ENCODE measurements around the gene CCDC85A.

The CCDC85A gene

DNA sequence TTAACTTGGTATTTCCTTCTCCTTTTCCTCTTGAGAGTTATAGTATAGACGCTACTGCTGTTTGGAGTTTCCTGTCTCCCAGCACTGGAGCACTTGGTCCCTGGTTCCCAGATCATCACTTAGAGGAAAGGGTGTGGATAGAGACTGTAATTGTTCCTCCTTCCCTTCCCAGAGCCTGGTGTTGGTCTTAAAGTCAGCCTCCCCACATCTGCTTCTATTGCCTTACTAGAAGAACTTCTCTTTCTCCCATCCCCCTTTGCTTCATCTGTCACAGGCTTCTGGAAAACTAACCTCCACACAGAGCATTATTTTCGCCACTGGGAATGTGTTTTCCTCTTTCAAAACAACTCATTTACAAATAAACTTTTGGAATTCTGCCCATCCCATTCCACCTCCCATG is 131.0 kb downstream of the CCDC85A start:
- no peak for DNase-seq

DNA sequence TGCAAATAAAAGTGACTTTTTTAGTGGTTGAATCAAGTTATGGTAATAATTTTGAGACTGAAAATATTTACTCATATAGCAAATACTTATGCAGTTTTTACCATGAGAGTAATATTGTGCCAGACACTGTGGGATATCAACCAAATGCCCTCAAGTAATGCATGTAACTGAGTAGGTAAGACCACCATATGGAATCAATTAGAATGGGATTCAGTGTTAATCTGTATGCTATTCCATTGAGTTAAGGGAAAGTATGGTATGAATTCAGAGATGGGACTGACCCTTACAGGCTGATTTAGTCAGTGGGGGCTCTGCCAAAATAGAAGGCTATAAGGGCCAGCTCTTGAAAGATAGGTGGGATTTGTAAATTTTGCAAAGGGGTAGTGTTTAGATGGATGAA is 131.6 kb downstream of the CCDC85A start:
- DNase-seq = no peak

DNA sequence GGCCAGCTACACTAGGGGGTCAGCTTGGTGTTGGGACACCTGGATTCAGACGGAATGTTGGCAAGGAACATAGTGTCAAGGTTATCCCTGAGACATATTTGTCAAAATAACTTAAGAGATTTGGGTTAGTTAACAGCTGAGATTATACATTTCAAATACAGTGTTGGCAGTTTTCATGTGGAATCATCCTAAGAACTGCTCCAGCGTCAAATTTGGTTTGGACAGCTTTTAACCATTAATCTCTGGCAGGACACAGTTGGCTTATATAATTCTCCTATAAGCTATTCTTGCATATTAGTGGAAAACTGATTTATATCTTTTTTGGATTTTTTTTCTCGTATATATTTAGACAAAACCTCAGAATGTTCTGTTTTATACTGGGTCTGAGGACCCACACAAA is 132.2 kb downstream of the CCDC85A start:
- DNase-seq = no peak

DNA sequence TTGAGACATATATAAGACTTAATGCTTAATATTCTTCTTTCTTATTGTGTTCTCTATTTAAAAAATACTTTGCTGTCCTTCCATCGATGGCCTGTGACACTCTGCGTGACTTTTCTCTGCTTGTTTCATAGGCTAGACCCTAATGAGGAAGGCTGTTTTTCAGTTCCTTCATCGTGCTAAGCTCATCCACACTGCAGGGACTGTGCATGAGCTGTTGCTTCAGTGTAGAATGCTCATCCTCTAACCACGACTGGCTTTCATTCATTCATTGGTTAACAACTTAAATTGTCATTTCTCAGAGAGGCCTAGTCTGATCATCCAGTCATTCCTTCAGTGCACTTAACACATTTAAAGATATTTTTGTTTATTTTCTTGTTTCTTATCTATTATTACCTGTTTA is 134.4 kb downstream of the CCDC85A start:
- DNase-seq = no peak

DNA sequence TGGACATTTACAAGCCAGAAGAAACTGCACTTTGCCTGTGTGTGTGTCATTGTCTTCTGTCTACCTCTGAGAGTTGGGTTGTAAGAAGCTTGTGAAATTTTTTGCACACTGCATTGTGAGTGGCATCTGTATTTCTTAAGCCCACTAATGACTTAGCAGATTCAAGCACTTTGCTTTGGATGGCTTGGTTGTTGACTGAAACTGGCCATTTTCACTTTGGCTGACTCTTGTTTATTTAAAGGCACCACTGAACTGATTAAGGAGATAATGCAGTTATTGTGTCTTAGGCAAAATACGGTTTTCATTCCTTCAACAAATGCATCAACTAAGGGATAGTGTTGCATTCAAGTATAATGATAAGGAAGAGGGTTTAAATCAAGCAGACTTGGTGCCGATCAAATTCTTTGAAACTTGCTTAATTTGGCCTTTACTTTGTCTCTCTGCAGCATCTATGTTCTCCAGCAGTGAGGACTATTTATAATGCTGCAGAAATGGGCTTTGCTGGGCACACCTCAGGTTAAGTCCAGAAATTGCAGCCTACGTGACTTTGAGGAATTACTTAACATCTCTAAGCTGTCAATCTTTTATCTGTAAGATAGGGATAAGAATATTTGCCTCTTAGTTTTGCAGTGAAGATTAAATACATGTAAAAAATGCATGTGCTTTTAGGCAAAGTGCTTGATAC is 142.0 kb downstream of the CCDC85A start:
- no peak for DNase-seq

DNA sequence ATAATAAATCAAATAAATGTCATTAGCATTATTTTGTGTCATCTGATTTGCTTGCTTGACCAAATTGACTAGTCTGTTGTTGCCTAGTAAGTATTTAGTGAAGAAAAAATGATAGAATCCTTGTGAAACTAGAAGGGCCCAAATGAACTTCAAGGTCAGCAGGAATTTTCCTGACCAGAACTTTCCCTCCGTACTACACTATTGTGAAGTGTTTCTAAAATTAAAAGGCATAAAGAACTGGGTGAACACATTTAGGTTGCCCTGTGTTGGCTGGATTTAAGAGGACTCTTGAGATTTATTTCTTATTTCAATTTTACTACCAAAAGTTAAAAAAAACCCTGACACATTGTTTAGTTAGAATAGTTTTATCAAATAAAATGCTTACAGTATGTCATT is 142.6 kb downstream of the CCDC85A start:
- DNase-seq = no peak

DNA sequence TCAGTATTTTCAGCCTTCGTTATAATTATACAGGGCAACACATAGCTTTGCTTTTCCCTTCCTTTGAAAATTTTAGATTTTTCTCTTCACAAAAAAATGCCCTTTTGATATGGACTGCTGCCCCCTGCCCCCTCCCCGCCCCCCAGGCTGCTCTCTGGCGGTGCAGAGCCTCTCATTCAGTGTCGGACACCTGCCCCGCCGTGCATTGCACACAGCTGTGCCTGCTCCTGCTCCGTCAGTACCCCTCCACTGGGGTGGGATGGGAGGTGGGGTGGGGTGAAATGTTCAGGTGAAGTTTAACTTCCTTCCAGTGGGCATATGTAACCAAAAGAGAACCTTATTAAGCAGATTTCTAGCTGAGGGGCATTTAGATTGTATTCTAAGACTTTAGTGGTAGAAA is 148.0 kb downstream of the CCDC85A start:
- DNase-seq = no peak

DNA sequence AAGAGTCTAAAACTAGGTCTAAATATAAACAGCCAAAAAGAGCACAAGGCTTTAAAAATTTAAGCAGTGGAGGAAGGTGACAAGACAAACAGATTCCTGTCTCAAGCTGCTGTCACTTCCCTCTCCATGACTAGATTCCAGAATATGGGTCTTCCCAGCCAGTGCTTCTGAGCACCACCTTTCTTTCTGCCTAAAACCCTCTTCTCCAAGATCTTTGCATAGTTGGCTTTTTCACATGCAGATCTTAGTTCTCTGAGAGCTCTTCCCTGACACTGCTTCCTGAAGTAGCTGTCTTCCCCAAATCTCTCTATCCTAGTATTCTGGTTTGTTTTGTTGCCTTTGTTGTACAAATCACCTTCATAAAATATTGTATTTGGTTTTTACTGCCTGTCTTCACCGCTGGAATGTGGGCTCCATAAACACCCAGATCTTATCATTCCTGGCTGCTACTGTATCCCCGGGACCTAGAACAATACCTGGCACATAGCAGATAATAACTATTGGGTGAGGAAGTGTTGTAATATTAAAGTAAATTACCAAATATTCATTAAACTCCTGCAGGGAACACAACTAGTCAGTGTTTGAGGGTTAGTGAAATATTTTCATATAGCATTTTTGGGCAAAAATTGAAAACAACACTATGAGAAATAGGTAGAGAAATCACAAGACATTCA is 150.2 kb downstream of the CCDC85A start:
- no peak for DNase-seq

DNA sequence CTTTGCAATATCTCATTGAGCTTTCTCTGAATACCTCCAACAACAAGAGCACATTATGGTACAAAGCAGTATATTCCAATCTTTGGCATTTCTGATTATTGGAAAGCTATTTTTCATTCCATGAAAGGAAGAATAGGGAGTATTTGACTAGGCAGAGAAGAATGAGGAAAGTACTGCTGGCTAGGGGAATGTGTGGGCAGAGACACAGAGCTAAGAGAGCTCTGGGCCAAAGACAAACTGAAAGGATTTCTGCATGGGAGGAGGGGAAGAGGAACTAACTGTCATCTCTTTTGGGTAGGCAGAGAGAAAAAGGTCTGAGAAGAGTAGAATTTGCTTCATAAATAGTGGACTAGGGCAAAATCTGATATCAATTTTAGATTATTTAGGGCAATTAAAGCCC is 150.8 kb downstream of the CCDC85A start:
- no peak for DNase-seq

DNA sequence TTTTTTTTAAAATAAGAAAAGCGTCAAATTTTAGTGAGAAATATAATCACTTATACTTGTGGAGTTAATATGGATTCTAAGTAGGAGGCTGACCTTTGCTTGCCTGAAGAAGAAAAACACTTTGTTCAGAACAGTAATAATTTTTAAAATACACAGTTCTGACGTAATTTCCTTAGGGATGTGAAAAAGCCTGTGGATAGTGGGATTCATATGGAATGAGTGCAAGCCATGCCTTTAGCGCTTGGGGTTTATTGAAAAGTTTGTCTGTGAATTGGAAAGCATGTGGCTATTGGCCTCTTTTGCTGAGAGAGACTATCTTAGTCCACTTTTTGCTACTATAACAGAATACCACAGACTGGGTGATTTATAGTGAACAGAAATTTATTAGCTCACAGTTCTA is 151.3 kb downstream of the CCDC85A start:
- no peak for DNase-seq

DNA sequence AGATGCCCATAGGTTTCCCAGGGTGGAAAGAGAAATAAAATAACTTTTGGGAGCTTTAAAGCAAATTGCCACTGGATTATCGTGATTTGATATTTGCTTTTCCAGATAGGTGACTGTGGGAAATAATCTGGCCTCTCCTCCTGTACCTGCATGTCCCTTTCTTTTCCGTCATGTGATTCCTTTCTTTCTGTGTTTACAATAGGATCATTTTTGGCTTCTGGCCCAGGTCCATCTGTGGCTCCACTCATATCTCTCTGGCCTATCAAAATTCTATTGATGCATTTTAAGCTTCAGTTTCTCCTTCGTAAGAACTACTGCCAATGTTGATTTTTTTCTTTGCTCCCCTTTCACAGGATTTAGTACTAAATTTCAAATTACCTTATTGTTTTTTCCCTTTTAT is 153.6 kb downstream of the CCDC85A start:
- no peak for DNase-seq

DNA sequence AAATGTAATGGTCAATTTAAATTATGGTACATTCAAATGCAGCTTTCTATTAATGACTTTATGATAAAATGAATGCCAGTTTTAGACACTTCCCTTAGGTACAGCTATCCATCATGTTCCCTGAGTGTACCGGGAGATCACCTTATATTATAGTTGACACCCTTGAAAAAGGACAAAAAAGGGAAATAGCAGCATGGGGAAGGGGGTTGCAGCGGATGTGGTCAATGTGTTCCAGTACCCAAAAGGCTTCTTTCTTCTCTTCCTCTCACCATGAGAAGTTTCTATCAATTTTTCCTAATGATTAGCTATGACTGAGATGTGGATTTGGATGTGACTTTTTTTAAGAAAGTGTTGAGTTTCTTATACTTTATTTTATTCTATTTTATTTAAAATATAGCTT is 154.4 kb downstream of the CCDC85A start:
- DNase-seq = no peak

DNA sequence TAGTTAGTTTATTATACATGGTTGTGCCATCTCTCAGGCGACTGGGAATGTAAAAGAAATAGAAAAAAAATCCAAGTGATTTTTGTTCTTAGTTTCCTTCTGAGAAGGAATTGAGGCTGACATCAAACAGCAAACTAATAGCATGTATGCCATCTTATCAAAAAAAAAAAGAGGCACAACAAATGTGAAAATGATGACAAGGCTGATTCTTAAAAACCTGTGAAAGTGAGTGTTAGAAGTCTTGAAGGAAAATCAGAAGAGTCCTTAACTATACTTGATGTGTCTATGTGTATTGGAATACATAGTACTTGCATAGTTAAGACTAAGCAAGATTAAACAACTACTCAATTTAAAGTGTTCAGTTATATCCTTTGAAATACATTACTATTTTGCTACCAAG is 161.0 kb downstream of the CCDC85A start:
- DNase-seq = no peak

DNA sequence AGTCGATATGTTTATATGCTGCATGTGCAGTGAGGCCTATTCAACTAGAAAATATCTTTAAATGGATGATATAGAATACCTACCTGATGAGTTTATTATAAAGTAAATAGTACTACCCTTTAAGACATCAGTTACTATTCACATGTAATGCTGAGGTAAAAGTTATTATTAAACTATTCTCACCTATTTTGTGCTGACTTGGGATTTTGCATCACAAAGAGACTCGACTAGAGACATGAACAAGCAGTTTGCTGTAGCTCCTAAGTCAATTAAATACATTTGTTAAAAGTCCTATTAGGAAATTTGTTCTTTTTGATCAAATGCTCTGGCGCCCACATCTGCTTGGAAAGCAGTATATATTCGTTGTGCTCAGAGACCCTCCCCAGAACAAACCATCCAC is 164.1 kb downstream of the CCDC85A start:
- no peak for DNase-seq

DNA sequence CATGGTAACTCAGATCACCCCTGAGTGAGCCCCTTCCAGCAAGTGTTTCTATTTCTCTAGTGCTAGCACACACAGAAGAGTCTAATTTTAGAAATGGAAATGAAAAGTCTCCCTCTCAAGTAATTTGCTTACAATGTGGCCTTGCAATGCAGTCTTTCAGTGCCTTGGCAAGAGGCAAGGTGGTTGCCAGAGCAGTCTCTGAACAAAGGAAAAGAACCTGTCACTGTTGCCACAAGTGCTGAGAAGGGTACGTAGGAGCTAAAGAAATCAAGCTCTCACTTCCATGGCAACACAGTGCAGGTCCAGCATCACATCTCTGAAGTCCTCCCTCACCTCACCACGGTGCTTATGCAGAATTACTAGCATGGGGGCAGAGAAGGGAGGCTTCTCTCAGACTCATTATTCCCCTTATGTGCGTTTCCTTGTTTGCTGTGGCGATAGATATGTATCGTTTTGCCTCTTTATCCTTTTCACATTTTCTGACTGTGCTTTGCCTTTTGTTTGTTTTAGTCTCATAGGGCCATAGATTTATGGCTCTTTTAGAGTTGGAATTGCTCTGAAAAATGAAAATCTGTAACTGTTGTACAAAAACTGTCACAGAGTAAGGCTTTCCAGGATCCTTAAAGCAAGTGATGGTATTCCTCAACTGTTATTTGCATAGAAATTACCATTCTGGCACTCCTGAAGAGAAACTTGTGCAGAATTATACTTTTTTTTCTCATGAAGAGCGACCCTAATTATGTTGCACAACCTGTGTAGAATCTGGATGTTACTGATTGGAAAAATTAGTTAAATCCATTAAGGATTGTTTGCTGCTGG is 164.8 kb downstream of the CCDC85A start:
- no peak for DNase-seq

DNA sequence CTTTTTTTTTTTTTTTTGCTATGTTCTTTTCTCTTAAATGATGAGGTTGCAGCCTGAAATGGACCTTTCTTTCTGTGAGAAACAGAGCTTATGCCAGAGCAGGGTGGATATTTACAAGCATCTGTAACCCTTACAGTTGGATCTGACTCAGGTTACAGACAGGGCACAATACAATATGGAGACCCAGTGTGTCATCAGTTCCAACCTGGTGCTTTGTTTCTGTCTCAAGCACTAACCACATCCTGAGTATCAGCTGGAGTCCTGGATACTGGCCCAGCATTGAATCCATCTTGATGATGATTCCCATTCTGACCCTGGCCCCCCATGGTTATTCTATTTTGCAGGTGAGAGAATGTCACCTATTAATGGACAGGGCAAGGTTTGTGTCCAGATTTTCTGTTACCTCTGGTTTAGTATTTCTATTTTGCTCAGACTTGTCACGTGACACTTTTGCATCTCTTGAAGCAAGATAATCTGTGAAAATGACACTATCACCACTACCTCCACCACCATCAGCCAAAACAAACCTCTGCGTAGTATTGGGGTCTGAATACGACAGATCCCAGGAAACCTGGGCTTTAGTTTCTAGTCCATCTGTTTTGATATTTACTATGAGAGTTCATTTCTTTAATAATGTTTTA is 174.0 kb downstream of the CCDC85A start:
- no peak for DNase-seq

DNA sequence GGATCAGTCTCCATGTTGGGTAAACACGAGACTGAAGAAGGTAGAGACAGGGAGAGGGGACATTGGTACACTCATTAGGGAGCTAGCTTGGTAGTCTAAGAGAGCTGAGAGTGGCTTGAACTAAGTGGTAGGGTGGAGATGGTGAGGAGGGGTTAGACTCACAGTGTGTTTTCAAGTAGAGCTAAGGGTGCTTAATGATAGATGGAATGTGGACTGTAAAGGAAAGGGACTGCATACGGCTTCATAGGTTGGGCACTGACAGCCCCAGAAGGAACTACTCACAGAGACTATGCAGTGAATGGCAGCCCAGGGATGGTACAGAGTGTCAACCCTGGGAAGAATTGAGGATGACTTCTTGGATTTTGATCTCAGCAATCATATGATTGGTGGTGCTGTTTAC is 178.1 kb downstream of the CCDC85A start:
- DNase-seq = no peak

DNA sequence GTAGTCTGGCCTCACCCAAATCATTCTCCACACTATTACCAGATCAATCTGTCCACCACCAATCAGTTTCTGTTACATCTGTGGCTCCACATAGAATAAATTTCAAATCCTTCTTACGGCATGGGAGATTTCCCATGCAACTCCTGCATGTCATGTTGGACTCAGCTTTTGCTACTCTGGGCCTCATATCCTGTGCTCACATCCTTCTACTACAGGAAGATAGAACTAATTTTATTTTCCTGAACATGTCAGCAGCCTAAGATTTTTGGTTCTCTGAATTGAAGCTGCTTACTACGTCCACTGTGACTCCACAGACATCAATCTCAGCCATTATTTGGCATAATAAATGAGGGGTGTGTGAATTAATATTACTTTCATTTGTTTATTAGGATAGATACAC is 181.1 kb downstream of the CCDC85A start:
- DNase-seq = no peak

DNA sequence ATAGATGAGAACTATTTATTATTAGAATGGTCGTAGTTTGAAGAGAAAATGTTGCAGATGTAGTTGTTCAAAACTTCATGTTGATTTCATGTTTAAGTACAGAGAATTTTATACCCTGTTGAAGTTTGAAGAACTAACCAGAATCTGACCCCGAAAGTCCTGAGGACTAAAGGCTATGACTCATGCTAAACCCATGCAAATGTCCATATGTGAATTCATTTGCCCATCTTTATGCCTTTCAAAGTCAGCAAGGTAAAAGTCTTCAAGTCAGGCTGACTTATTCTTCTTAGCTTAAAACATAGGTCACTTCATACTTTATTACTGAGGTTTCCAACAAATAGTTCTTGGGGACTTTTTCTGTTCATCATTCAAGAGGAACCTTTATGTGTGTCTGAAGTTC is 185.5 kb downstream of the CCDC85A start:
- no peak for DNase-seq

DNA sequence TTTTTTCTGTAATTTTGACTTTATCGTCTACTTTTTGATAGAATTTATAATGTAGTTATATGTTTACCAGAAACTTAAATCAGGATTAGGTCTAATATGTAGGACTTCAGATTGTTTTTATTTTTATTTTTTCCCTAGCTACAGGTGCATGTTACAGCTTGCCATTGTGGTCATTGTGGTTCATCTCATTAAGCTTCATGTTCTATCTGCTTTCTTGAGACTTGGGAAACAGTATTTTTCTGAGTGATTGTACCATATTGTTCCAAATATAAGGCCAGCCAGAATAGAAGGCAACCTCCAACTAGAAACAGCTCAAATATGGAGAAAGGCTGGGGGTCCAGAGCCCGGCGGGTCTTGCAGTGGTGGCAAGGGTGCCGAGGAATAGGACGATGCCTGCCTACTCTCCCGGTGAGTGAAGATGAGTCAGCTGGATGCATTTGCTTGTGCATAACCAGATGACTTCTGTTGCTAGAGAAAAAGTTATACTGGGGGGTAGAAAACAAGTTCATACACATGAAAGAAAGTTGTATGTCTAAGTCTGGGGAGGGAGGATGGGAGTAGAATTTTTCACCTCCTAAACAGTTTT is 188.4 kb downstream of the CCDC85A start:
- no peak for DNase-seq

DNA sequence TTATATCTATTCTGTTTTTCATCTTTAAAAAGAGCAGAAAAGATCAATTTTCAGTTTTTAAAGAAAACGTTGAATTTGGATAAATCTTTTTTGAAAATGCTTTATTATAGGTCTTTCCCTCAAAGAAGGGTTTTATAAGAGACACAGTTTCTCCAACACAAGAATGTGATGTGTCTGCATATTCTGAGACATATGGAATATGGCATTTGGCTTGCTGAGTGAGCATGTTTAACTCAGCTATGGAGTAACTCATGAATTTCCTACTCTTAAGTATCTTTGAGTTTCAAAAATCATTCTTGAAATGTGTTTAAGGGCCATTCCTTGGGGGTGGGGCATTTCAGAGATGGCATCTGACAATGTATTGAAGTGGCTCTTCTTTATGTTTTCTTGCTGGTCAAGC is 191.5 kb downstream of the CCDC85A start:
- no peak for DNase-seq

DNA sequence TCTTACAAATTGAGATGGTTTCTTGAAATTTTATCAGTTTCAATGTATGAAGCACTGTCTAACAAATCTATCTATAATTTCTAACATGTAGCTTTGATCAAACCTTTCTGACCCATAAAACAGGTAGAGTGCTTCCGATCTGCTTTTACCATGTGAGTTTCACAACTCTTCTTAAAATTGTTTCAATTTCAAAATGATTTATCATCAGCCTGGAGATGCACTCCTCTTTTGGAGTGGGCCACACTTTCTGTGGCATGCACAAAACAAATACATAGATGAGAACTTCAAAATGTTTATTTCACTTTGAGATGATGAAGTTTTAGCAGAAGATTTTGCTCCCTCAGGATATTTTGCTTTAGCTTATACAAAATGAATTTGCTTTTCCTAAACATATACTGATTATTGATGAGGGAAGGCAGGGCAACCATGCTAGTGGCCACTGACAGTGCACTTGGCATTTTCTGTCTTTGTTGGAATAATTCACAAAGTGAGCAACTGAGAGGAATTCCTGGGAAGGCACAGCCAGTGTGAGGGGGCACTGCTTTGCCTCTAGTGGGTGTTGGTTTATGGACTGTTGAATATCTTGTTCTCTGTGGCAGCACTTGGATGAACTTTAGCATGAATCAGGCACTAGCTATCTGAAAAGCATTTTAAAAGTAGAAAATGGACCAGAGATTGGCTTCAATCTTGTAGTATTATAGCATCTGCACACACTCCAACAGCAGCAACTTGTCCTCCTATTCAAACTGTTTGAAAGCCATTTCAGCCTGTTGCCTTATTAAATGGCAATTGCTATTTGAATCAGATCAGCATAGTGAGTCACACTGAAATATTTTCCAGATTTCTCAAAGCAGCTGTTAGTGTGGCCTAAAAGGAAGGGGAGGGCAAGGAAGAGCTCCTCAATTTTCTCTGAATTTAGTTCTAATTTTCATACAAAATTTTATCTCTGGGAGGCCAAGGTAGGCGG is 193.2 kb downstream of the CCDC85A start:
- DNase-seq = no peak

Data from NCI-H2107 (cell line).